Activated naive CD4-positive, alpha-beta T cell treated with anti-CD3 and anti-CD28 coated beads, Interleukin-2, amount 50 U/mL, for 24 hours (primary cell): Measurements from ENCODE around the gene SNX33.
"Not testable (repeated sequence)": the region's sequence is repeated elsewhere in the genome, so short reads cannot be mapped to it uniquely, and the experiment has no call there.

Experiments used
- H3K27ac Mint-ChIP-seq: one replicate; pipeline ENCODE4 v1.8.0; 2021; ENCODE audit warnings: mild to moderate bottlenecking, mixed read lengths
- H3K27me3 Mint-ChIP-seq: one replicate; pipeline ENCODE4 v1.8.0; 2021; ENCODE audit warnings: mixed read lengths
- H3K36me3 Mint-ChIP-seq: one replicate; pipeline ENCODE4 v1.8.0; 2021; ENCODE audit warnings: mixed read lengths
- H3K4me1 Mint-ChIP-seq: one replicate; pipeline ENCODE4 v1.8.0; 2021; ENCODE audit warnings: mixed read lengths
- H3K4me3 Mint-ChIP-seq: one replicate; pipeline ENCODE4 v1.8.0; 2021; ENCODE audit warnings: mild to moderate bottlenecking, mixed read lengths
- H3K9me3 Mint-ChIP-seq: one replicate; pipeline ENCODE4 v1.8.0; 2021; ENCODE audit warnings: mixed read lengths

The SNX33 gene

GRCh38 chr15:75671730-75672602 is 24.3 kb downstream of the SNX33 start:
- Mint-ChIP-seq H3K4me3 (no peak overlapping the region), H3K27me3 (no peaks in the 10 kb centered on the region), H3K4me1 (no peaks in the 10 kb centered on the region)

GRCh38 chr15:75672646-75673425 is 25.1 kb downstream of the SNX33 start:
- no peaks in the 10 kb centered on the region for H3K27me3 Mint-ChIP-seq
- no peak overlapping the region for H3K27ac Mint-ChIP-seq
- no peak overlapping the region for H3K4me3 Mint-ChIP-seq
- H3K36me3 Mint-ChIP-seq, result no peaks in the 10 kb centered on the region
- no peaks in the 10 kb centered on the region for H3K9me3 Mint-ChIP-seq
- H3K4me1 Mint-ChIP-seq, result no peaks in the 10 kb centered on the region

More at GRCh38 chr15:75671730-75672602, 24.3 kb downstream of the SNX33 start:
- Mint-ChIP-seq H3K27ac (no peak overlapping the region), H3K9me3 (no peaks in the 10 kb centered on the region), H3K36me3 (no peaks in the 10 kb centered on the region)

GRCh38 chr15:75673426-75674235 is 25.9 kb downstream of the SNX33 start:
- H3K4me1 Mint-ChIP-seq, result no peaks in the 10 kb centered on the region
- H3K36me3 Mint-ChIP-seq, result no peaks in the 10 kb centered on the region
- no peaks in the 10 kb centered on the region for H3K9me3 Mint-ChIP-seq
- no peak overlapping the region for H3K27ac Mint-ChIP-seq
- no peak overlapping the region for H3K4me3 Mint-ChIP-seq
- no peaks in the 10 kb centered on the region for H3K27me3 Mint-ChIP-seq

- H3K27me3 Mint-ChIP-seq, result no peaks in the 10 kb centered on the region
- H3K4me1 Mint-ChIP-seq, result no peaks in the 10 kb centered on the region
- H3K27ac Mint-ChIP-seq, result no peak overlapping the region
- H3K36me3 Mint-ChIP-seq, result no peaks in the 10 kb centered on the region
- no peak overlapping the region for H3K4me3 Mint-ChIP-seq
- H3K9me3 Mint-ChIP-seq, result no peaks in the 10 kb centered on the region
Measured at GRCh38 chr15:75674366-75674765, 26.7 kb downstream of the SNX33 start.

GRCh38 chr15:75675579-75676404 is 28.1 kb downstream of the SNX33 start:
- Mint-ChIP-seq H3K4me1 (no peaks in the 10 kb centered on the region), H3K27me3 (no peaks in the 10 kb centered on the region), H3K27ac (no peak overlapping the region), H3K4me3 (no peak overlapping the region), H3K9me3 (no peaks in the 10 kb centered on the region), H3K36me3 (no peaks in the 10 kb centered on the region)

- Mint-ChIP-seq H3K4me1 (no peaks in the 10 kb centered on the region), H3K27ac (no peak overlapping the region), H3K9me3 (no peaks in the 10 kb centered on the region), H3K36me3 (no peaks in the 10 kb centered on the region), H3K4me3 (no peak overlapping the region), H3K27me3 (no peaks in the 10 kb centered on the region)
Measured at GRCh38 chr15:75676688-75677464, 29.2 kb downstream of the SNX33 start.

GRCh38 chr15:75677465-75678323 is 30.0 kb downstream of the SNX33 start:
- no peaks in the 10 kb centered on the region for H3K27me3 Mint-ChIP-seq
- no peaks in the 10 kb centered on the region for H3K4me1 Mint-ChIP-seq
- no peak overlapping the region for H3K4me3 Mint-ChIP-seq
- no peaks in the 10 kb centered on the region for H3K36me3 Mint-ChIP-seq
- H3K27ac Mint-ChIP-seq, result no peak overlapping the region
- H3K9me3 Mint-ChIP-seq, result no peaks in the 10 kb centered on the region

- H3K36me3 Mint-ChIP-seq, H3K9me3 Mint-ChIP-seq, H3K27ac Mint-ChIP-seq, H3K4me3 Mint-ChIP-seq, H3K4me1 Mint-ChIP-seq, H3K27me3 Mint-ChIP-seq: not testable (repeated sequence)
Measured at GRCh38 chr15:75678324-75678690, 30.6 kb downstream of the SNX33 start.

GRCh38 chr15:75680007-75680789 is 32.5 kb downstream of the SNX33 start:
- Mint-ChIP-seq H3K27ac (no peak overlapping the region), H3K36me3 (no peaks in the 10 kb centered on the region), H3K9me3 (no peaks in the 10 kb centered on the region), H3K27me3 (no peaks in the 10 kb centered on the region), H3K4me1 (no peaks in the 10 kb centered on the region), H3K4me3 (no peak overlapping the region)

GRCh38 chr15:75682181-75683135 is 34.7 kb downstream of the SNX33 start:
- H3K27me3 Mint-ChIP-seq, result no peaks in the 10 kb centered on the region
- no peaks in the 10 kb centered on the region for H3K36me3 Mint-ChIP-seq
- H3K9me3 Mint-ChIP-seq, result no peaks in the 10 kb centered on the region

GRCh38 chr15:75683646-75684312 is 36.1 kb downstream of the SNX33 start:
- H3K27me3 Mint-ChIP-seq, H3K36me3 Mint-ChIP-seq, H3K4me1 Mint-ChIP-seq, H3K27ac Mint-ChIP-seq, H3K4me3 Mint-ChIP-seq, H3K9me3 Mint-ChIP-seq: not testable (repeated sequence)

More at GRCh38 chr15:75682181-75683135, 34.7 kb downstream of the SNX33 start:
- Mint-ChIP-seq H3K4me3 (no peak overlapping the region), H3K4me1 (no peaks in the 10 kb centered on the region), H3K27ac (no peak overlapping the region)

- Mint-ChIP-seq H3K4me3 (no peak overlapping the region), H3K9me3 (no peaks in the 10 kb centered on the region), H3K4me1 (no peaks in the 10 kb centered on the region), H3K27me3 (no peaks in the 10 kb centered on the region), H3K27ac (no peak overlapping the region), H3K36me3 (no peaks in the 10 kb centered on the region)
Measured at GRCh38 chr15:75684648-75685047, 36.9 kb downstream of the SNX33 start.
